ENCODE data around the gene ZNF311. TPM values are rescaled to one million over a fixed set of nuclear protein-coding genes. Genes with fewer than 3 reads are reported as not detected.
"Not testable (repeated sequence)": the region's sequence is repeated elsewhere in the genome, so short reads cannot be mapped to it uniquely, and the experiment has no call there.

The ZNF311 gene
- total RNA-seq, 1 donor from 2014 or later = 0.59 TPM

GRCh38 chr6:28960846-28961500, 44.1 kb downstream of the ZNF311 start:
- Mint-ChIP-seq H3K27ac (no peak overlapping the region), H3K36me3 (ENCODE audit: low read depth) (no peaks in the 10 kb centered on the region)
- intact Hi-C loops (cut with micrococcal nuclease) = no loop called here

GRCh38 chr6:28958561-28959243, 46.4 kb downstream of the ZNF311 start:
- H3K4me3 Mint-ChIP-seq (ENCODE audit: low read depth); intact Hi-C loops (cut with micrococcal nuclease); H3K27me3 Mint-ChIP-seq (ENCODE audit: low read depth); H3K27ac Mint-ChIP-seq; H3K9me3 Mint-ChIP-seq; DNase-seq (ENCODE audit: low spot score); H3K36me3 Mint-ChIP-seq (ENCODE audit: low read depth): not testable (repeated sequence)
- peaks cover 13% of the 10 kb centered on the region for H3K4me1 Mint-ChIP-seq (ENCODE audit: low read depth)

More at GRCh38 chr6:28960846-28961500, 44.1 kb downstream of the ZNF311 start:
- no peaks in the 10 kb centered on the region for H3K4me1 Mint-ChIP-seq (ENCODE audit: low read depth)
- no peaks in the 10 kb centered on the region for H3K9me3 Mint-ChIP-seq
- peaks cover 17% of the 10 kb centered on the region for H3K27me3 Mint-ChIP-seq (ENCODE audit: low read depth)
- H3K4me3 Mint-ChIP-seq (ENCODE audit: low read depth) = no peak overlapping the region
- DNase-seq (ENCODE audit: low spot score) = no peak

- DNase-seq (ENCODE audit: low spot score); intact Hi-C loops (cut with micrococcal nuclease); H3K4me3 Mint-ChIP-seq (ENCODE audit: low read depth); H3K27ac Mint-ChIP-seq; H3K9me3 Mint-ChIP-seq; H3K36me3 Mint-ChIP-seq (ENCODE audit: low read depth): not testable (repeated sequence)
- Mint-ChIP-seq H3K4me1 (ENCODE audit: low read depth) (peaks cover 18% of the 10 kb centered on the region), H3K27me3 (ENCODE audit: low read depth) (peaks cover 11% of the 10 kb centered on the region)
These were observed 47.3 kb downstream of the ZNF311 start for GRCh38 chr6:28957795-28958314.

- intact Hi-C loops (cut with micrococcal nuclease) = no loop called here
- Mint-ChIP-seq H3K4me1 (ENCODE audit: low read depth) (peaks cover 24% of the 10 kb centered on the region), H3K36me3 (ENCODE audit: low read depth) (no peaks in the 10 kb centered on the region), H3K4me3 (ENCODE audit: low read depth) (no peak overlapping the region), H3K27ac (no peak overlapping the region), H3K9me3 (no peaks in the 10 kb centered on the region), H3K27me3 (ENCODE audit: low read depth) (peaks cover 16% of the 10 kb centered on the region)
- no peak for DNase-seq (ENCODE audit: low spot score)
These were observed 48.8 kb downstream of the ZNF311 start for GRCh38 chr6:28956331-28956730.

GRCh38 chr6:28953585-28954258, 51.4 kb downstream of the ZNF311 start:
- H3K4me3 Mint-ChIP-seq (ENCODE audit: low read depth) = peak overlapping the region; percentile 79
- DNase-seq (ENCODE audit: low spot score) = no peak
- H3K4me1 Mint-ChIP-seq (ENCODE audit: low read depth) = peaks cover 30% of the 10 kb centered on the region
- peaks cover 16% of the 10 kb centered on the region for H3K27me3 Mint-ChIP-seq (ENCODE audit: low read depth)
- H3K36me3 Mint-ChIP-seq (ENCODE audit: low read depth) = no peaks in the 10 kb centered on the region
- no peak overlapping the region for H3K27ac Mint-ChIP-seq
- intact Hi-C loops (cut with micrococcal nuclease) = loop anchor here (1.0 to 2.0 kb wide), 2 partner anchors 9 to 63 kb away; no protein-coding TSS in a partner anchor
- no peaks in the 10 kb centered on the region for H3K9me3 Mint-ChIP-seq

- intact Hi-C loops (cut with micrococcal nuclease) = loop anchor here (1.0 to 2.0 kb wide), 2 partner anchors 9 to 64 kb away; no protein-coding TSS in a partner anchor
- Mint-ChIP-seq H3K27ac (no peak overlapping the region), H3K27me3 (ENCODE audit: low read depth) (peaks cover 16% of the 10 kb centered on the region), H3K4me3 (ENCODE audit: low read depth) (peak overlapping the region; percentile 79), H3K9me3 (no peaks in the 10 kb centered on the region), H3K4me1 (ENCODE audit: low read depth) (peaks cover 30% of the 10 kb centered on the region), H3K36me3 (ENCODE audit: low read depth) (no peaks in the 10 kb centered on the region)
- DNase-seq (ENCODE audit: low spot score) = peak; percentile 33
These were observed 52.0 kb downstream of the ZNF311 start for GRCh38 chr6:28953039-28953584.

- DNase-seq (ENCODE audit: low spot score); intact Hi-C loops (cut with micrococcal nuclease); H3K27ac Mint-ChIP-seq; H3K36me3 Mint-ChIP-seq (ENCODE audit: low read depth); H3K9me3 Mint-ChIP-seq; H3K4me3 Mint-ChIP-seq (ENCODE audit: low read depth): not testable (repeated sequence)
- H3K27me3 Mint-ChIP-seq (ENCODE audit: low read depth) = peaks cover 12% of the 10 kb centered on the region
- peaks cover 24% of the 10 kb centered on the region for H3K4me1 Mint-ChIP-seq (ENCODE audit: low read depth)
These were observed 55.4 kb downstream of the ZNF311 start for GRCh38 chr6:28949656-28950195.

GRCh38 chr6:28948782-28949486, 56.2 kb downstream of the ZNF311 start:
- Mint-ChIP-seq H3K4me3 (ENCODE audit: low read depth) (no peak overlapping the region), H3K4me1 (ENCODE audit: low read depth) (peaks cover 23% of the 10 kb centered on the region), H3K27ac (no peak overlapping the region), H3K9me3 (no peaks in the 10 kb centered on the region), H3K36me3 (ENCODE audit: low read depth) (no peaks in the 10 kb centered on the region), H3K27me3 (ENCODE audit: low read depth) (peaks cover 15% of the 10 kb centered on the region)
- no peak for DNase-seq (ENCODE audit: low spot score)
- intact Hi-C loops (cut with micrococcal nuclease) = no loop called here

- Mint-ChIP-seq H3K27me3 (ENCODE audit: low read depth) (peaks cover 11% of the 10 kb centered on the region), H3K36me3 (ENCODE audit: low read depth) (no peaks in the 10 kb centered on the region), H3K27ac (no peak overlapping the region), H3K4me3 (ENCODE audit: low read depth) (no peak overlapping the region), H3K4me1 (ENCODE audit: low read depth) (peaks cover 23% of the 10 kb centered on the region), H3K9me3 (no peaks in the 10 kb centered on the region)
- intact Hi-C loops (cut with micrococcal nuclease) = no loop called here
- DNase-seq (ENCODE audit: low spot score) = no peak
These were observed 57.3 kb downstream of the ZNF311 start for GRCh38 chr6:28947831-28948270.

- H3K27me3 Mint-ChIP-seq (ENCODE audit: low read depth) = peaks cover 7% of the 10 kb centered on the region
- peaks cover 23% of the 10 kb centered on the region for H3K4me1 Mint-ChIP-seq (ENCODE audit: low read depth)
- intact Hi-C loops (cut with micrococcal nuclease) = no loop called here
- no peak overlapping the region for H3K4me3 Mint-ChIP-seq (ENCODE audit: low read depth)
- no peaks in the 10 kb centered on the region for H3K36me3 Mint-ChIP-seq (ENCODE audit: low read depth)
- H3K27ac Mint-ChIP-seq = no peak overlapping the region
- DNase-seq (ENCODE audit: low spot score) = no peak
- H3K9me3 Mint-ChIP-seq = no peaks in the 10 kb centered on the region
These were observed 57.9 kb downstream of the ZNF311 start for GRCh38 chr6:28947067-28947765.

GRCh38 chr6:28945349-28945748, 59.8 kb downstream of the ZNF311 start:
- intact Hi-C loops (cut with micrococcal nuclease) = no loop called here
- Mint-ChIP-seq H3K4me1 (ENCODE audit: low read depth) (peaks cover 28% of the 10 kb centered on the region), H3K4me3 (ENCODE audit: low read depth) (no peak overlapping the region), H3K9me3 (no peaks in the 10 kb centered on the region), H3K27ac (no peak overlapping the region), H3K27me3 (ENCODE audit: low read depth) (peaks cover 7% of the 10 kb centered on the region), H3K36me3 (ENCODE audit: low read depth) (no peaks in the 10 kb centered on the region)
- DNase-seq (ENCODE audit: low spot score) = no peak

Measured in activated T-helper 2 cell treated with anti-CD3 and anti-CD28 coated beads, Interferon-gamma antibody, Interleukin-2, Interleukin-4, amounts not matched to agents 10 μg/mL and 5 μg/mL and 100 μg/mL, durations not matched to agents 14 hours and 24 hours and 36 hours (primary cell).